Activated CD8-positive, alpha-beta T cell treated with anti-CD3 and anti-CD28 coated beads, Interleukin-2, amount 10 ng/mL, durations not matched to agents 7 days and 5 days (primary cell): ENCODE data around the gene RBL1. TPM values are rescaled to one million over a fixed set of nuclear protein-coding genes. Genes with fewer than 3 reads are reported as not detected.
"Not testable (repeated sequence)": the region's sequence is repeated elsewhere in the genome, so short reads cannot be mapped to it uniquely, and the experiment has no call there.

Source experiments
- ATAC-seq: fragments of 150-1000 bp; cut with Tn5 transposase; one replicate; pipeline ENCODE4 v1.10.0; 2021; ENCODE audit warnings: moderate library complexity
- CTCF ChIA-PET: fragments of 350-600 bp; sonication (Branson Sonifier 250); formaldehyde crosslinking; loops from one replicate; lab custom pipeline; 2021; ENCODE audit warnings: antibody characterized with exemption; lab: Charles Lee
- POLR2A ChIA-PET: fragments of 350-600 bp; sonication (Branson Sonifier 250); formaldehyde crosslinking; loops from one replicate; lab custom pipeline; 2021; ENCODE audit warnings: antibody characterized with exemption; lab: Charles Lee
- DNase-seq: peaks from one replicate; pipeline ENCODE4 v3.0.0-alpha.2; 2020
- H3K27ac Mint-ChIP-seq: one replicate; pipeline ENCODE4 v1.8.0; 2021; ENCODE audit warnings: mild to moderate bottlenecking, mixed read lengths
- H3K27me3 Mint-ChIP-seq: one replicate; pipeline ENCODE4 v1.8.0; 2021; ENCODE audit warnings: low read depth, mixed read lengths
- H3K36me3 Mint-ChIP-seq: one replicate; pipeline ENCODE4 v1.8.0; 2021; ENCODE audit warnings: low read depth, mixed read lengths
- H3K4me1 Mint-ChIP-seq: one replicate; pipeline ENCODE4 v1.8.0; 2021; ENCODE audit warnings: low read depth, mixed read lengths
- H3K4me3 Mint-ChIP-seq: one replicate; pipeline ENCODE4 v1.8.0; 2021; ENCODE audit warnings: mild to moderate bottlenecking, mixed read lengths
- H3K9me3 Mint-ChIP-seq: one replicate; pipeline ENCODE4 v1.8.0; 2022; ENCODE audit warnings: mixed read lengths; ENCODE audit not compliant: insufficient read depth
- total RNA-seq, 2 experiments: library from RNA; stranded (reverse); gene quantifications; one replicate each; pipeline ENCODE4 v1.2.3, GENCODE V29; 2021

RBL1 gene
- 10 to 100 TPM; 55.6 to 56.3 TPM for total RNA-seq

GRCh38 chr20:37095599-37096414, at the start of gene RBL1:
Gene RBL1, minus strand, starts transcription at chr20:37095997. Its CDS starts 69 bp downstream, at chr20:37095928.
- Mint-ChIP-seq H3K36me3 (peaks cover 35% of the 10 kb centered on the region), H3K4me3 (peak within 1 kb of the TSS; percentile 99), H3K27ac (peak within 1 kb of the TSS; percentile 100), H3K27me3 (no peaks in the 10 kb centered on the region), H3K4me1 (peaks cover 44% of the 10 kb centered on the region), H3K9me3 (no peaks in the 10 kb centered on the region)
- DNase-seq (peak; percentile 92), ATAC-seq (peak; percentile 87)
- POLR2A ChIA-PET: interaction anchor here (0.6 to 5.1 kb wide), 34 partner anchors 10 to 1142 kb away, joined by 3 to 35 read pairs (median 3); partner anchors contain the start of genes MANBAL, MROH8, RPN2 and SCAND1
- CTCF ChIA-PET: interaction anchor here (0.6 to 2.2 kb wide), 11 partner anchors 13 to 1142 kb away, joined by 3 to 11 read pairs (median 4); partner anchors contain the start of genes MROH8, RPN2 and SCAND1

GRCh38 chr20:37144856-37145404, 49.1 kb upstream of the RBL1 start:
- Mint-ChIP-seq H3K27me3 (no peaks in the 10 kb centered on the region), H3K27ac (no peak overlapping the region), H3K4me1 (no peaks in the 10 kb centered on the region), H3K4me3 (no peak overlapping the region), H3K9me3 (no peaks in the 10 kb centered on the region), H3K36me3 (no peaks in the 10 kb centered on the region)
- no peak for DNase-seq
- POLR2A ChIA-PET: no interaction called here
- CTCF ChIA-PET: no interaction called here
- no peak for ATAC-seq

- no peaks in the 10 kb centered on the region for H3K36me3 Mint-ChIP-seq
- CTCF ChIA-PET: no interaction called here
- ATAC-seq: no peak
These were observed 46.9 kb upstream of the RBL1 start for GRCh38 chr20:37142708-37143107.

GRCh38 chr20:37137547-37137946, 41.8 kb upstream of the RBL1 start:
- DNase-seq: no peak
- ATAC-seq: no peak

More at GRCh38 chr20:37142708-37143107, 46.9 kb upstream of the RBL1 start:
- DNase-seq: no peak
- Mint-ChIP-seq H3K9me3 (no peaks in the 10 kb centered on the region), H3K4me1 (no peaks in the 10 kb centered on the region), H3K27me3 (no peaks in the 10 kb centered on the region), H3K27ac (no peak overlapping the region), H3K4me3 (no peak overlapping the region)
- POLR2A ChIA-PET: no interaction called here

GRCh38 chr20:37133952-37134351, 38.2 kb upstream of the RBL1 start:
- Mint-ChIP-seq H3K4me1 (peaks cover 4% of the 10 kb centered on the region), H3K27ac (no peak overlapping the region), H3K36me3 (no peaks in the 10 kb centered on the region), H3K27me3 (no peaks in the 10 kb centered on the region), H3K4me3 (no peak overlapping the region), H3K9me3 (no peaks in the 10 kb centered on the region)
- no peak for DNase-seq
- ChIA-PET POLR2A (no interaction called here), CTCF (no interaction called here)
- no peak for ATAC-seq

More at GRCh38 chr20:37137547-37137946, 41.8 kb upstream of the RBL1 start:
- H3K9me3 Mint-ChIP-seq: no peaks in the 10 kb centered on the region
- no peak overlapping the region for H3K4me3 Mint-ChIP-seq
- no peaks in the 10 kb centered on the region for H3K36me3 Mint-ChIP-seq
- CTCF ChIA-PET: interaction anchor here (1.0 kb wide), 1 partner anchor 58 kb away, joined by 3 read pairs; no protein-coding TSS in a partner anchor
- POLR2A ChIA-PET: interaction anchor here (0.9 kb wide), 1 partner anchor 42 kb away, joined by 4 read pairs; the partner anchor contains the start of gene RBL1
- H3K27me3 Mint-ChIP-seq: no peaks in the 10 kb centered on the region
- no peak overlapping the region for H3K27ac Mint-ChIP-seq
- H3K4me1 Mint-ChIP-seq: no peaks in the 10 kb centered on the region

GRCh38 chr20:37131486-37131885, 35.7 kb upstream of the RBL1 start:
- DNase-seq (no peak), ATAC-seq (no peak)
- peaks cover 4% of the 10 kb centered on the region for H3K4me1 Mint-ChIP-seq
- ChIA-PET CTCF (no interaction called here), POLR2A (no interaction called here)
- no peaks in the 10 kb centered on the region for H3K36me3 Mint-ChIP-seq
- no peaks in the 10 kb centered on the region for H3K27me3 Mint-ChIP-seq
- H3K27ac Mint-ChIP-seq: no peak overlapping the region
- no peaks in the 10 kb centered on the region for H3K9me3 Mint-ChIP-seq
- no peak overlapping the region for H3K4me3 Mint-ChIP-seq

GRCh38 chr20:37128803-37129202, 33.0 kb upstream of the RBL1 start:
- DNase-seq (no peak), ATAC-seq (no peak)
- Mint-ChIP-seq H3K4me1 (peaks cover 4% of the 10 kb centered on the region), H3K27me3 (no peaks in the 10 kb centered on the region), H3K36me3 (no peaks in the 10 kb centered on the region), H3K9me3 (no peaks in the 10 kb centered on the region), H3K27ac (no peak overlapping the region), H3K4me3 (no peak overlapping the region)
- CTCF ChIA-PET: no interaction called here
- POLR2A ChIA-PET: no interaction called here

GRCh38 chr20:37126290-37126689, 30.5 kb upstream of the RBL1 start:
- CTCF ChIA-PET, H3K9me3 Mint-ChIP-seq, H3K4me3 Mint-ChIP-seq, POLR2A ChIA-PET, H3K36me3 Mint-ChIP-seq, DNase-seq, ATAC-seq, H3K27ac Mint-ChIP-seq, H3K4me1 Mint-ChIP-seq, H3K27me3 Mint-ChIP-seq: not testable (repeated sequence)

- Mint-ChIP-seq H3K27me3 (no peaks in the 10 kb centered on the region), H3K4me1 (no peaks in the 10 kb centered on the region), H3K36me3 (no peaks in the 10 kb centered on the region), H3K4me3 (no peak overlapping the region), H3K27ac (no peak overlapping the region), H3K9me3 (no peaks in the 10 kb centered on the region)
- DNase-seq (no peak), ATAC-seq (no peak)
- CTCF ChIA-PET: interaction anchor here (0.5 kb wide), 1 partner anchor 115 kb away, joined by 3 read pairs; no protein-coding TSS in a partner anchor
- POLR2A ChIA-PET: interaction anchor here (0.7 kb wide), 1 partner anchor 442 kb away, joined by 3 read pairs; no protein-coding TSS in a partner anchor
These were observed 27.6 kb upstream of the RBL1 start for GRCh38 chr20:37123441-37123840.

GRCh38 chr20:37120497-37120896, 24.7 kb upstream of the RBL1 start:
- POLR2A ChIA-PET: no interaction called here
- H3K9me3 Mint-ChIP-seq: no peaks in the 10 kb centered on the region
- H3K27me3 Mint-ChIP-seq: no peaks in the 10 kb centered on the region
- H3K36me3 Mint-ChIP-seq: no peaks in the 10 kb centered on the region
- DNase-seq: no peak
- ATAC-seq: no peak
- no peak overlapping the region for H3K27ac Mint-ChIP-seq
- H3K4me3 Mint-ChIP-seq: no peak overlapping the region
- no peaks in the 10 kb centered on the region for H3K4me1 Mint-ChIP-seq
- CTCF ChIA-PET: no interaction called here

GRCh38 chr20:37119356-37120036, 23.7 kb upstream of the RBL1 start:
- DNase-seq (no peak), ATAC-seq (no peak)
- Mint-ChIP-seq H3K27me3 (no peaks in the 10 kb centered on the region), H3K4me3 (no peak overlapping the region), H3K4me1 (no peaks in the 10 kb centered on the region), H3K27ac (no peak overlapping the region), H3K36me3 (no peaks in the 10 kb centered on the region), H3K9me3 (no peaks in the 10 kb centered on the region)
- POLR2A ChIA-PET: no interaction called here
- CTCF ChIA-PET: no interaction called here
